Measurements from ENCODE around the gene SRGN.
"Not testable (repeated sequence)": the region's sequence is repeated elsewhere in the genome, so short reads cannot be mapped to it uniquely, and the experiment has no call there.

SRGN gene, protein sequence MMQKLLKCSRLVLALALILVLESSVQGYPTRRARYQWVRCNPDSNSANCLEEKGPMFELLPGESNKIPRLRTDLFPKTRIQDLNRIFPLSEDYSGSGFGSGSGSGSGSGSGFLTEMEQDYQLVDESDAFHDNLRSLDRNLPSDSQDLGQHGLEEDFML

DNA sequence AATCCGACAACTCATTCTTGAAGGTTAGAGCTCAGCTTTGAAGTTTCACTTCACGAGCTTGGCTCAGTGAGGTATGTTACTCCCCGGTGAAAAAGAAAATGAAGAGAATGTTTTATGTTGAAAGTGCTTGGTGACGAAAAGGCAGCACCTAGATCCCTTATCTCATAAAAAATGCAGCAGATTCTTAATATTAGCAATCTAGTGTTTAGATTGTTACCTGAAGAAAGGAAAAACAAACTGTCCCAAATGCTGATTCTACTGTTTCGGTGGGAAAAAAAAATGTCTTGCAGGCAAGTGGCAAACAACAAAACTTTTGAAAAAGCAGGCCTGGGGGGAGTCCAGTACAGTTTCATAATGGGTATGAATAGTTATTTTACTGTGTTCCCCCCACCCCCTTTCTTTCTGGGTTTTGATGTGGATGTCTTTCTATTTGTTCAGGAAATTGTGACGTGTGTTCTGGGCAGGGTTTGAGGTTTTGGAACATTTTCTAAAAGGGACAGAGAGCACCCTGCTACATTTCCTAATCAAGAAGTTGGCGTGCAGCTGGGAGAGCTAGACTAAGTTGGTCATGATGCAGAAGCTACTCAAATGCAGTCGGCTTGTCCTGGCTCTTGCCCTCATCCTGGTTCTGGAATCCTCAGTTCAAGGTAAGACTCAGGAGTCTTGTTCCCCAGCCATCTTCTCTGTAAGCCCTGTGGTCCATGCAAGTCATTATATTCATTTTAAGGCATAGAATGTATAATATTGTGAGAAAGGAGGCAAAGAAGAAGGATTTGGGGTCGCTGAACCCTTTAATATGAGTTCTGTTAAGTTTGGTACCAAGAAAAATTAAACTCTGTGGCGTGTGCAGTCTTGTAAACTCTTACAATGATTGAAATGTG, at the start of gene SRGN:
Gene SRGN (plus strand): TSS at position 514 of the 881 bp plus-strand sequence. CDS start 55 bp downstream, at position 569.
- DNase-seq = no peak

DNA sequence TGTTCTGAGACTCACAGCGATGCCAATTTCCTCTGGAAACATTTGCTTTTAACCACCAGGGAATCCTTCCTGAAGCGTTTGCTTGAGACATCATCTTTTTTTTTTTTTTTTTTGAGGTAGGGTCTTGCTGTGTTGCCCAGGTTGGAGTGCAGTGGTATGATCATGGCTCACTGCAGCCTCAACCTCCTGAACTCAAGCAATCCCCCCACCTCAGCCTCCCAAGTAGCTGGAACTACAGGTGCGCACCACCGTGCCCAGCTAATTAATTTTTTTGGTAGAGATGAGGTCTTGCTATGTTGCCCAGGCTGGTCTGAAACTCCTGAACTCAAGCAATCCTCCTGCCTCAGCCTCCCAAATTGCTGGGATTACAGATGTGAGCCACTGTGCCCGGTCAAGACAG, 47.0 kb upstream of the SRGN start:
- DNase-seq = not testable (repeated sequence)

DNA sequence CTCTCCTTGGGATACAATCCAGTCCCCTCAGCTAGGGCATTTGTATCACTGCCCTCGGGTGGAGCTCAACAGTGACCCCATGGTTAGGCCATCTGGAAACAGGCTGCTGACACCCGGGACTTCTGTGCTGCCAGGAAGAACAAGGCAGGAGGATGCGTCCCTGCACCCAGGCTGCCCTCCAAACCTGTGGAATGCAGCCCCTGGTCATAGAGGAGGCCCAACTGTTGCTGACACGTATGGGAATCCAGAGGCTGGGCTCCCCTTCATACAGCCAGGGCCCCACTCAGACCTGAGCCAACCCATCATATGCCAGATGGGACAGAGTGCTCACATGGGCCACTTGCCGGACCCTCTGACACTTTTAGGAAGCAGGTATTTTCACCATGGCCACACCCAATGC, 45.5 kb upstream of the SRGN start:
- DNase-seq = no peak

DNA sequence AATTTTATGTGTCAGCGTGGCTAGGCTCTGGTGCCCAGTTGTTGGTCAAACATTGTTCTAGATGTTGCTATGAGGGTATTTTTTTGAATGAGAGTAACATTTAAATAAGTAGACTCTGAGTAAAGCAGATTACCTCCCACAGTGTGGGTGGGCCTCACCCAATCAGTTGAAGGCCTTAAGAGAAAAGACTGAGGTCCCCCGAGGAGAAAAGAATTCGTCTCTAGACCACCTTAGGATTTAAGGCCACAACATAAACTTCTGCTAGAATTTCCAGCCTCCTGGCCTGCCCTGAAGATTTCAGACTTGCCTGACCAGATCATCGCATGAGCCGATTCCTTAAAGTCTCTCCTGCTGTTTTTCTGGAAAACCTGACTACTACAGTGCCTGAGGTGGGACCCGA, 45.1 kb upstream of the SRGN start:
- DNase-seq = no peak

DNA sequence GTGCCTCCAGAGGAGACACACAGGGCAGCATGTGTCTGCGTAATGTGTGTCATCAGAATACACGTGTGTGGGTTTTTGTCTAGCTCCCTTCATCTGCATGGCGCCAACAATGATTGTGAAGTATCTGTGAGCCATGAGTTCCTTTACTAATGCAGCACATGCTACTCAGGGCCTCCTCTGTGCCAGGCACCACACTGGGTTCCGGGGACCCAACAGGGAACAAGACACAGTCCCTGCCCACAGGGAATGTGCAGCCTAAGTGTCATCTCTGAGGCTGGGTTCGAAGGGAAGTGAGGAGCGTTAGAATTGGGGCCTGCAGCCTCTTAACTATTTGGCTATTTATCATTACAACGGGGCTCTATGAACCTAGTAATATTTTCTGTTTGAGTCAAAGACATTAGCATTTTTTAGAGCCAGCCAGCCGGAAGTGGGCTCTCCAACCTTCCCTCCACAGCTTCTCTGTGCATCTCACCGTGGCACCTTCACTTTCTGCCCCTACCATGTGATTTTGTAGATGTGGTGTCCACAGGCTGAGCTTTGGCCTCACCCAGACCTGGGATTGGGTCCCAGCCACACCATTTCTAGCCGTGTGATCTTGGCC, 43.9 kb upstream of the SRGN start:
- no peak for DNase-seq

DNA sequence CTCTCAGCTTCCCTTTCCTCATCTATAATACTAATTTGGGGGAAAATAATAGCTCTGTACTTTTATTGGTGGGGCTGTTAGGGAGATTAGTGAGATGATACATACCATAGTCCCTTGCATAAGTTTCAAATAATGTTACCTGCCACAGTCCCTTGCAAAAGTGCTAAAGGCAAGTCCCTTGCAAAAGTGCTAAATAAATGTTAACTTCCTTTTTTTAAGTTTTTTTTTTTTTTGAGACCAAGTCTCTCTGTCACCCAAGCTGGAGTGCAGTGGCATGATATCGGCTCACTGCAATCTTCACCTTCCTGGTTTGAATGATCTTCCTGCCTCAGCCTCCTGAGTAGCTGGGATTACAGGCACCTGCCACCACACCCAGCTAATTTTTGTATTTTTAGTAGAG, 43.4 kb upstream of the SRGN start:
- DNase-seq = no peak

DNA sequence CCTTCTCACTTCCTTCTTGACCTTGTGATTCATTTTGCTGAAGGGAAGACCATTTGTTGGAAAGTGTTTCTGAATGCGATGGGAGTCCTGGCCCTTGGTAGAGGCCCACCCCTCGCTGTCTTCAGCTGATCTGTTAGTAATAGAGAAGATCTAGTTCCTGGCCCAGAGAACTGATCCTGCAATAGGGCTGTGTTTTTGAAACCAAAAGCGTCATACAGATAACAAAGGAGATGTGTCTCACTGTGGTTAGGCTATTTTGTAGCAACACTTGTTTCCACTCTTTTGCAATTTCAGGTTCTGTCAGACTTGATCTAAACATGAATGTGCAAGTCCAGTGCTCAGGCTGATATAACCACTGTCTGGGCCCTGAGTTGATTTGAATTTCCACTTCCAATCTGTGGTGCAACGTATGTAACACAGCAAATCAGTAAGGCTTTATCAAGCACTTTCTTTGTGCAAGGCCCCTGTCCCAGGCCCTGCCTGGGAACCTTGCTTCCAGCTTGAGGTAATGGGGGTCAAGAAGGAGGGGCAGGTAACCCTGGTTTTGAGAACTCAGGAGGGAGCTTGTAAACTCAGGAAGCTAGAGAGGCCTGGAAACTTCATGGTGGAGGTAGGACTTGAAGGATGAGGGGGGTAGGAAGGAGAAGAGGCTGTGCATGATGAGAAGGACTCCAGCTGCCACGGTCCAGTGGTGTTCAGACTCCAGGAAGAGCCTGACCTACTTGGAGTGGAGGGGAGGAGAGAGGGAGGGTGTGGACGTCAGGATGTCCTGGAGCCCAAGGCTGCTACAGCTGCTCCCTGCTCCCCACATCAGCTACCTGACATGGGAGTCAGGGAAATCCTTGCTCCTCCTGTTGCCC, 42.2 kb upstream of the SRGN start:
- peak in 1 of 3 experiments; percentile 7 for DNase-seq

DNA sequence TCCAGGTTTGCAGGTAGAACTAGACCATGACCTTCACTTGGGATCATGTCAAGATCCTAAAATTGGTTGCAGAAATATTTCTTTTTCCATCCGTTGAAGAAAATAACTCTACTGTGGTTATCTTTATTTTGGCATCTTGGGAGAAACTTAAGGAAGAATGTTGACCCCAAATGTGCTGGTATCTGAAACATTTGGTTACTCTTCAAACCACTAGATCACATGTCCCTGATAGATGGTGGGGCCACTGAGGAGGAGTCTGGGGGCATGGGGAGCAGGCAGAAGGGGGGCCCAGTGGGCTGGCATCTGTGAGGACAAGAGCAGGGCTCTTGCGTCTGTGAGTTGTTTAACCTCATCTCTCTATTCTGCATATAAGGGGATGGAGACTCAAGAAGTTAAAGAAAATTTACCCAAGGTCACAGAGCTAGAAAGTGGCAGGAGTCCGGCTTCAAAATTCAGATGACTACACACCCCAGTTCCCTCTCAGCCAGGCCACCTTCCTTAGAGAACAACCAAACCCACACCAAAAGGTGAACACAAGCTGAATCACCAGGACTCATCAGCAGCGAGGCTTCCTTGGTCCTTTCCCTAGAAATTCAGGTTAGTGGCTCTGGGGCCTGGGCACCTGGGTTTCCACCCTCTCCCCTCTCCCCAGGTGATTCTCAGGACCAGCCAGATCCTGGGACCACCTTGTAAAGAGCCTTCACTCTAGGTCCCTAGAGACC, 40.6 kb upstream of the SRGN start:
- DNase-seq = no peak

DNA sequence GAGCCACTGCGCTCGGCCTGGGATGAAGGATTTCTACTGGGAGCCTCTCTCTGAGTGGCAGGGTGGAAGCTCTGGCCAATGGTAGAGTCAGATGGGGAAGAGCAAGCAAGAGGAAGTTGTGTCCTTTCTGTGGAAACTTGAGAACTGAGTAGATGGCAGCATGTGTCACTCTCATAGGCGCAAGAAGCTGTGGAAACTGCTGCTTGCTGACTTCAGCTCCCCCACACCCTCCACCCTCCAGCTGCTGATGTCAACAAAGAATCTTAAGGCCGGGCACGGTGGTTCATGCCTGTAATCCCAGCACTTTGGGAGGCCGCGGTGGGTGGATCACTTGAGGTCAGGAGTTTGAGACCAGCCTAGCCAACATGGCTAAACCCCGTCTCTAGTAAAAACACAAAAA, 39.8 kb upstream of the SRGN start:
- DNase-seq = no peak

DNA sequence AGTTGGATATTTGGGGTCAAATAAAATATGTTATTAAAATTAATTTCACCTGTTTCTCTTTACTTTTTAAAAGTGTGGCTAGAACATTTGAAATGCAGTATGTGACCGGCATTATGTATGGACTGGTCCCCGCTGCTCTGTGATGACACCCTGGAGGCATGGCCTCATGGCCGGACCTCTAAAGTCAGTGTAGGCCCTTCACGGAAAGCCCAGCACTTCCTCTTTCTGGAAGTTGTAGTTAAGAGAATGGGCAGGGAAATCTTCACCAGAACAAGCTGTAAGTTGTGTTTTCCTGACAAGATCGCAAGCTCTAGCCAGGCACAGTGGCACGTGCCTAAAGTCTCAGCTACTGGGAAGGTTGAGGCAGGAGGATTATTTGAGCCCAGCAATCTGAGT, 38.3 kb upstream of the SRGN start:
- no peak for DNase-seq

DNA sequence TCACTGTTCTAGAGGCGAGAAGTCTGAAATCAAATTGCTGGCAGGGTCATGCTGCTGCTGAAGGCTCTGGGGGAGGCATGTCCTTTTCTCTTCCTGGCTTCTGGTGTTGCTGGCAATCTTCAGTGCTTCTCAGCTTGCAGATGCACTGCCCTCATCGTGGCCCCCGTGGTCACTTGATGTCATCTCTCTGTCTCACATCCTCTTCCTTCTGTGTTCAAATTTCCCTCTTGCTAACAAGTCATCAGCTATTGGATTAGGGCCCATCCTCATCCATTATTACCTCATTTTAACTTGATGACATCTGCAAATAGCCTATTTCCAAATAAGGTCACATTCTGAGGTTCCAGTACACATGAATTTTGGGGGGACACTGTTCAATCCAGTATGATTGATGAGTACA, 36.6 kb upstream of the SRGN start:
- DNase-seq = no peak

DNA sequence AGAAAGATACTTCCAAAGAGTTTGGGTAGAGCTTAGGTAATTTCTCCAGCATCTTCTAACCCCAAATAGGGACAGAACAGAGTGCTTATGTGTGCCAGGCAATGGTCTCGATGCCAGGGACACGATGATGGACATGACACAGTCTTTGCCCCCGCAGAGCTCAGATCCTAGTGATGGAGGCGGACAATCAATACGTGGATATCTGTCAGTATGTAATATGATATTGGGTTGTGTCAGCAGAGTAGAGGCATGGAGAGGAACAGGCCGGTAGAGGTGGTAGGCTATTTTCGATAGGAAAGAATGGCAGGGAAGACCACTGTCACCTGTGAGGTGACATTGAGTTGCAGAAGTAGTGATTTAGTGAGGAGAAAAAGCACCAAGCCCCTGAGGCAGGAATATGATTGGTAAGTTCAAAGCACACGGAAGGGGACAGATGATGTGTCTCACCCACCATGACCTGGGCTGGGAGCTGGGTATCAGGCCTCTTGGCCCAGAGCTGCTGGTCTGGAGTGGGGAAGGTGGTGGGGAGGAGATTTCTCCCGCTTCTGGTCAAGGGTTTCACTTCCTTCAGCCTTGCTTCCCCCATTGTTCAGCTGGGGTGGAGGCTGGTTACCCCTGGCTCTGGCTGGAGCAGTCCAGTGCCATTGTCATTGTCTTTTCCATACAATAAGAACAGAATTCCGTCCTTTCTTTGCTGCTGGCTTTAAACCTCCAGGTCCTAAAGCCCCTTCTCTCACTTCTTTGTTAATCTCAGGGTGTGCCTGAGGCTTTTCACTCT, 36.0 kb upstream of the SRGN start:
- DNase-seq = no peak

DNA sequence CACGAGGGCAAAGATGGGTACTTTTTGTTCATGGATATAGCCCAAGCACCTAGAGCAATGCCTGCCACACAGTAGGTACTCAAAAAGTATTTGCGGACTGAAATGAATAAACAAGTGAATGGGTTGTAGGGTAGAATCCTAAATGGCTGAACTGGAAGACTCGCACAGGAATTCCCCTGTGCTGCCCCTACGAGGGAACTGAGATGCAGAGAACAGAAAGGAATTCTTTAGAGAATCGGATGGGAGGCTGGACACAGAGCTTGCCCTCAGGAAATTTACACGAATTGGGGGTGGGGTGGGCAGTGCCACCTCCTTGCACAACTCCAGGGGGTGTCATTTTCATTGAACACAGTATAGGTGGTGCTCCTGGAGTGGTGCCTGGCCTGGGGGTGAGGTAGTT, 35.2 kb upstream of the SRGN start:
- no peak for DNase-seq

DNA sequence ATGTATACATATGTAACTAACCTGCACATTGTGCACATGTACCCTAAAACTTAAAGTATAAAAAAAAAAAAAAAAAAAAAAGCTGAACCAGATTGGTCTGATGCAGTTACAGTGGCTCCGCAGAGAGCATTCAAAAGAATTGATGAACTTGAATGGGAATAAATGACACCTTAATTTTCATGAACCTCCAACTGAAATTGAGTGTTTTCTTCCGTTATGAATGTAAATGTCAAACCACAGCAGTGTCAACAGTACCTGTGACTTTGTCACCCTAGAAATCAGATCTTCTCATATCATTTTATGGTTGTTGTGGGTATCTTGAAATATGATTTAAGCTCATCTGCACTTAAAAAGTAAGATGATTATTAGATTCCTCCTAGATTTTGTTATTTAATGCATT, 32.7 kb upstream of the SRGN start:
- no peak for DNase-seq

DNA sequence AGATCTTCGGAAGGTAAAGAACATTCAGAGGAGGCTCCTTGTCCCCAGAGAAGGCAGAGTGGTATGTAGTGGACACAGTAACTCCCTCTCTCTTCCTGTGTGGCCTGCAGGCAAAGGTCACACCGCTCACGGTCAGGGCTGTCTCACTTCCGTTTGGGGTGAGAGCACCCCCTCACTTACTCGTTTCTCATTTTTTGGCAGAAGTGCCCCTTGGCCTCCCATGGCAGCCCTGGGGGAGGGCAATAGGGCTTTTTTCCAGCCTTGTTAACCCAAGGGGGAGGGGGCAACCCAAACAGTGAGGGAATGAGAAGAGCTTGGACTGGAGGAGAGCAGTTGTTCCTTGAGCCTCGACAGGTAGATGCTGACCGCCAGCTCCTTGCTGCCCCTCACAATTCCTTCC, 31.8 kb upstream of the SRGN start:
- no peak for DNase-seq

DNA sequence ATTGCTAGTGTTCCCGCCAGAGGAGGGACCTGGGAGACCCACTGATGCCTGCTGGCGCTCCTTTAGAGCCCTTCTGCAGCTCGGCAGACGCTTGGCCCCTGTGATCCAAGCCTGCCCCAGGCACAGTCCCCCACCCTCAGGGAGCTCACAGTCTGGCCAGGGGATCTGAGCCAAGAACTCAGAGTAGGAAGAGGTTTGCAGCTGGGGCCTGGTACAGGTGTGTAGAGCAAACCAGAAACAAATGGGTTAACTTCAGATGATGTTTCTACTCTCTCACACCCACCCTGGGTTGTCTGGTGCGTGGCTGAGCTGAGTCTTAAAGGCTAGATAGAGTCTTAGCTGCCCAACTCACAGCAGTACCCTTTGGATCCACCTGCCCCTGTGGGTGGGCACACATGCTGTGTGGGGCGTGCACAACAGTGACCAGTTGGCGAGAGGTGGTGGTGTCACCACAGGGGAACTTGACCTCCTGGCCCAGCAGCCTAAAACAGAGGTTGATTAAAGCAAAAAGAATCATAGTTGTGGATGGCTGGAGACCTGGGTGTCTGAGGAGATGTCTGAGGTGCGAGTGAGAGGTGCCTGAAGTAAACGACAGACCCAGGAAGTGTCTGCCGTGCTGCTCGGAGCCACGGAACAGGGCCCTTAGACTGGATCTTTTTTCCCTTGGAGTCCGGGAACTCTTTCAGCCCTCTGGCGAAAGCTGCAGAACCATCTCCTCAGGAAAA, 31.2 kb upstream of the SRGN start:
- no peak for DNase-seq

DNA sequence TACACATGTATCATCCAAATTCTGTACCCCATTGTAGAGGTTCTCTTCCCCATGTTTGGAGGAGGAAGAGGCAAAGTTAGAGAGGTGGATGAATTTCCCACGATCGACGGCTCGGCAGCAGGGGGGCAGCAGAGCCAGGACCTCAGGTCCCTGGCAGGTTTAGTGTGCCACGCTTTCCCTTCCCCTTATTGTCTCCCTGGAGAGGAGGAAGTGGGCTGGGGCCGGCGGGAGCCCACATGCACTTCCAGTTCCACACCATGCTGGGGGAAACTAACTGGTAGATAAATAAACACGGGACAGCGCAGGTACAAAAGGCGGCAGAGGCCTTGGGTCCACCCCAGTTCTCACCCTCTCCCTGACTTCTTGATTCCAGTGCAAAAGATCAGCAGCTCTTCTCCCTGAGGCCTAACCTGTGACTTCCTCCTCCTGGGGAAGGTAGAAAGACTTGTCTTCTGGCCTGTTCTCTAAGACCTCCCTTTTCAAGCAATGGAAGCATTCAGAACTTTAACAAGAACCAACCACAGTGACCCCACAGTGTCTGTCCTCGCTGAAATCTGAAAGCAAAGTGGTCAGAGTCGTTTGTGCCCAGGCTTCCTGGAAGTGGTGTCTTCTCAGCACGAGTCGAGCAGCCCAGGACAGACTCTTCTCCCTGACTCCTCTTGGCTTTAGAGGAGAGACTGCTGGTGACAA, 30.5 kb upstream of the SRGN start:
- no peak for DNase-seq

DNA sequence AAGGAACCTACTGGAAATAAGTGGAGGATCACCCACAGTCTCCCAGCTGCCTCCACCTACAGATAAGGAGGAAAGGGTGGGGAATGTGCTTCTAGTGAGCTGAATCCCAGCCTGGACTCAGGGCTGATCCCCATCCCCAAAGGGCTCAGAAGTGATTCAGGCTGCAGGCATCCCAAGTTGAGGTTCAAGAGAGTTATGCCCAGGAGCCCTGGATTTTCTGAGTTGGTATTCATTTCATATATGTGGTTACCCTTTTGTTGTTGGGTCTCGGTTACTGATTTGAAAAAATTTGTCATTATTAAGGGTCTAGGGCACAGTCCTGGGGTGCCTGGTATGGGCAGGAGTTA, 30.0 kb upstream of the SRGN start:
- no peak for DNase-seq

DNA sequence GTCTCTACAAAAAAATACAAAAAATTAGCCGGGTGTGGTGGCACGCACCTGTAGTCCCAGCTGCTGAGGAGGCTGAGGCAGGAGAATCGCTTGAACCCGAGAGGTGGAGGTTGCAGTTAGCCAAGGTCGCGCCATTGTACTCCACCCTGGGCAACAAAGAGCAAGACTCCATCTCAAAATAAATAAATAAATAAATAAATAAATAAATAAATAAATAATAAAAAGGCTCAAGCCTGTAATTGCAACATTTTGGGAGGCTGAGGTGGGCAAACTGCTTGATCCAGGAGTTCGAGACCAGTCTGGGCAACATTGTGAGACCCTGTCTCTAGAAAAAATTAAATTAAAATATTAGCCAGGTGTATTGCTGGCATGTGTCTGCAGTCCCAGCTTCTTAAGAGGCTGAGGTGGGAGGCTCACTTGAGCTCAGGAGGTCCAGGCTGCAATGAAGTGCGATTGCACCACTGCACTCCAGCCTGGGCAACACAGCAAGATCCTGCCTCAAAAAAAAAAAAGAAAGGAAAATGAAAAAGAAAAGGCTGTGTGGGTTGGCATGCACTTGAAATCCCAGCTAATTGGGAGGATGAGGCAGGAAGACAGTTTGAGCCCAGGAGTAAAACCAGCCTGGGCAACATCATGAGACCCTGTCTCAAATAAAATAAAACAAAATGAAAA, 27.6 kb upstream of the SRGN start:
- DNase-seq = no peak
